GM21360 (cell line): ENCODE data around the gene MRPS6.

ENCODE experiments used
- ATAC-seq: cut with Tn5 transposase; IDR thresholded peaks from one replicate; pipeline ENCODE4 v1.9.1; 2021; ENCODE audit warnings: mild to moderate bottlenecking, moderate library complexity; ENCODE audit not compliant: unreplicated experiment

Gene MRPS6

DNA sequence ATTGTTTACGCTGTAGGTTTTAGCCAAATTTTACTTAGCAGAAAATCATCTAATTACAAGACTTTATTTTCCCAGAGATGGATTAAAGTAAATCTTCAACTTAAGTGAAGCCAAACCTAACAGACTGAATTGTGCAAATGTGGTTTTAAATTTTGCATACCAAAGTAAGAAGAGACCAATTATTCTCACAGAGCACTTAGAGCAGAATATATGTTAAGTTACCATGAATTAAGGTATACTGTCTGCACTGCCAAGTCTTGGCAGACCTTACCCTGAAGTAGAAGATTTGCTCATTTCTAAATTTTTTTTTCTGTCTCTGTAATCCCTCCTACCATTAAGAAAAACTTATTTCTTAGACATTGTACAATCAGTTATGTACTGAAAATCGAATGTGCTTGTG is 24.1 kb downstream of the MRPS6 start:
- ATAC-seq = no peak

DNA sequence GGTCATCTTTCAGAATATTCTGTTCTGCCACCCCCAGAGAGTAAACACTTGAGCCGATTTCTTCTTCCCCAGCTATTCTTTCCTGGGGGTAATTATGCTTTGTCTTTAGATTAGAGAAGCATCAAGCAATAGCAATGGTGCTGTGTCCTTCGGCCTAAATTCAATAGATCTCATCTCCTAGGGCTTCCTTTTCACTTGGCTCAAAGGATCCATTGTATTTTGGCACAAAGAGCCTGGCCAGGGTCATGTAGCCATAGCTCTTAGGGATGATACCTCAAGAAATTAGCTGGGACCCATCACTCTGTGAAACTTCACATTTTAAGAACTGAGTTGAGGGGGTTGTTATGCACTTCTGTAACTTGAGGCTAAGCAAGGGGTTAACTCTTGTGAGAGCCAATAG is 27.0 kb downstream of the MRPS6 start:
- no peak for ATAC-seq

DNA sequence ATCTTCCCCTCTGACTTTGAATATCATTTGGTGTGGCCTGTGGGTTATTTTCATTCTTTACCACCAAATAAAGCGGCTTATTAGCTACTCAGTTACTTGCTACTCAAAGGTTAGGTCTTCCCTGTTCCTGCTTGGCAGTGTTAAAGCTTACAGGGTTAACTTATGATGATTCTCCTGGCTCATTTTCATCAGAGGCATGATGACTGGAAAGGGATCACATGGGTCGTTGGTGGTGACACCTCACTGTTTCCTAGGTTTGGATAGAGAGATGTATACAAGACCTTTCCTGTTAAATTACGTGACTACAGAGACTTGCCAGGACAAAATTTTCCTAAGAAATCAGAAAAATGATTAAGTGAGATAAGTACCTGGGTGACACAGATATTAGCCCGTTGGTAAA is 27.4 kb downstream of the MRPS6 start:
- no peak for ATAC-seq

DNA sequence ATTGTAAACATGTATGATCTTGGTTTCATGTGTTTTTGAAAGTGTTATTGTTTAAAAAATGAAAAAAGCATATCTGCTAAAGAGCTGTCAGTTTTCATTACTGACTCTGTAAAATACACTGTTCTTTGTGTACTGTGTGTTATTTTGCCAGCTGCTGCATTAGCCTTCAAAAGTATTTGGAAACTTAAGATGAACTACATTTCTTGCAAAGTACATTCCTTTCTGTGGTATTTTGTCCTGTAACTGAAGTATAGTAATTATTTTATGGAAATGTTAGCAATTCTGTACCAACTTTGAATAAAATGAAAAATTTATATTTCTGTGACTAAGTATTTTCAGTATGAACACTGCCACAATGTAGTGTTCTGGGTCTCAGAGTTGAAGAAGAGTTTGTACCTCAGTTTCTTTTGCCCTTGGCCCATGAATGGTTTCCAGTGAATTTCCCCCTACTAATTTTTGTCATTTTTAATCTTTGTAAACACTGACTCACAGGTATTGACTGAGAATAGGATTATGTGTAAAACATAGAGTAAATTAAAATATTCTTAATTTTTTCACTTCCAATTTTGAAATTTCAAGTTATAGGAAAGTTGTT is 32.7 kb downstream of the MRPS6 start:
- no peak for ATAC-seq

- ATAC-seq = no peak
Measured at GRCh38 chr21:34107606-34108005, 34.2 kb downstream of the MRPS6 start.

DNA sequence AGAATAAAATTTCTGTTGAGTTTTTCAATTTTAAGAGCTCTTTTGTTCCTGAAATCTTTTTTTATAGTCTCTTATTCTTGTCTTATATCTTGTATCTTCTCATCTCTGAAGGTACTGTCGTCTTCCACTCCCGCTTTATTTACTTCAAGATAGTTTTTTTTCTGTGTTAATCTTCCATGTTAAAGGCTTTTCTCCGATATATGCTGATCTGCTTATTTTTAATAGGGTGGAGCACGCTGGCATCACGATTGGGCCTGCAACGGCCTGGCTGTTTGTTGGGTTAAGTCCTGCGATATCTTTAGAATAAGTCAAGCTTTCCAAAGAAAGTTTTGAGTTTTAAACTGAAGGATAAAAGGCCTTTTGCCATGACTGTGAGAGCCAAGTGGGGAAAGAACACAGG is 35.7 kb downstream of the MRPS6 start:
- no peak for ATAC-seq

GRCh38 chr21:34110594-34111202 is 37.3 kb downstream of the MRPS6 start:
- ATAC-seq = no peak

DNA sequence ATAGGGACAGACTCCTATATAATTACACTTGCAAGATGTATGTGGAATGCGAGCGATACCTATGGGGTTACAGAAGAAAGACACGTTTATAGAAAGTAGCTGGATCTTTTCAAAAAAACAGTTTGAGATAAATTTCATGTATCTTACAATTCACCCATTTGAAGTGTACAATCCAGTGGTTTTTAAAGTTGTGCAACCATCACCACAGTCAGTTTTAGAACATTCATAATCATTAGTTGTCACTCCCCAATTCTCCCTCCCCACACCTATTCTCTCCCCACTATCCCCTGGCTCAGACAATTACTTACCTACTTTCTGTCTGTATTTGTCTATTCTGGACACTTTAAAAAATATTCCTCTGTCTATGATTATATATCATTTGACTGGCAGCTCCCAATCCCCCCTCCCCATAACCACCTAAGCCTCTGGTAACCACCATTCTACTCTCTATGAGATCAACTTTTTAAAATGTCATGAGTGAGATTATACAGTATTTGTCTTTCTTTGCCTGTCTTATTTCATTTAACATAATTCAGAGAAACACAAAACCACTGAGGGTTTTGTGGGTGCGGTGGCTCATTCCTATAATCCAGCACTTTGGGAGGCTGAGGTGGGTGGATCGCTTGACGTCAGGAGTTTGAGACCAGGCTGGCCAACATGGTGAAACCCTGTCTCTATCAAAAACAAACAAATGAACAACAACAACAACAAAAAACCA is 39.1 kb downstream of the MRPS6 start:
- ATAC-seq = no peak

DNA sequence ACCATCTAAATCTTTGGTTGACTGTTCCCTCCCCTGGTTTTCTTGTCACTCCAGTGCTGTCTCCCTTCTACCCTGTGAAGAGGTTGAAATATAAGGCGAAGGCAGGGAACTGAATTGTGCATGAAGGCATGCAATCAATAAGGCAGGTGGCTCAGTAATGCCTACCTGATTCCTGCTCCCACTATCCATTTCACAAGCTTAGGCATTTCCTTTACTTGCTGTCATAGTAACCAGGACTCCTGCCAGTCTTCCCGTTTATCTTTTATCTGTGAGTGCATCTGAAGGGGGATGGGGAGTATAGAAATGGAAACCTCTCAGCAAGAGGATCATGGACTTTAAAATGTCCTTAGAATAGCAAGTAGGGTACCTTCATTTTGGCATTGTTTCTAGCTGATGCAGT is 40.5 kb downstream of the MRPS6 start:
- no peak for ATAC-seq

DNA sequence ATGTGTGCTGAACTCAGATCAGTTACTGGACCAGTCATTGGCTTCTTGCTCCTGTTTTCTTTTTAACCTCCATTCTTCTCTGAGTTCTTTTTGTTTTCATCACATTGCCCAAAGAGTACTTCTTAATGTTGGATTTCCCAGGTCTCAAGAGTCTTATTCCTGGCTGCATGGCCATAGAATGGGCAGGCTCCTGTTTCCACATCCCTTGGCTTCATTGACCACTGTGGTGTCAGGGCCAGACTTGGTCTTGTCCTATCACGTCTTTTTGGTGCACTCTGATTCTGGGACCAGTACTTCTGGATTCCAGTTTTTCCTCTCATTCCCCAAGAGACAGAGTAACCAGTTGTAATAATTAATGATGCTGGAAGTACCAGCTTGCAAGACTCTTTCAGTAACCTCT is 41.8 kb downstream of the MRPS6 start:
- no peak for ATAC-seq

DNA sequence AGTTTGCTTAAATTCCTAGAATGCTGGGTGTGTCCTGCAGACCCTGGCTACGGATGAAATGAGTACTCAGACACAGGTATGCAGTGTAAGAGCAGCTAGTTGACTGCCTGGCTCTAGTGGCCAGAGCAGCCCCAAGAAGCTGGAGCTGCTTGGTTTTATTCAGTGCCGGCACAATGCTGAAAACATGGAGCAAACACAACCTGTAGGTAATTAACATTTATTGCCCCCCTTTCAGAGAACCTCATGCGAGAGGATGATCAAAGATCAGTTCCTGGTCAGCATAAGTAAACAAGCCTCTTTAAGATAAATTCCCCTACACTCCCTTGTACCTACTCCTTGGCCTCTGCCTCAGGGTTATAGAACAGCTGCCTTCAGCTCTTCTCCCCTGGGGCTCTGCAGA is 43.2 kb downstream of the MRPS6 start:
- ATAC-seq = no peak

GRCh38 chr21:34120867-34121266 is 47.5 kb downstream of the MRPS6 start:
- ATAC-seq = no peak

DNA sequence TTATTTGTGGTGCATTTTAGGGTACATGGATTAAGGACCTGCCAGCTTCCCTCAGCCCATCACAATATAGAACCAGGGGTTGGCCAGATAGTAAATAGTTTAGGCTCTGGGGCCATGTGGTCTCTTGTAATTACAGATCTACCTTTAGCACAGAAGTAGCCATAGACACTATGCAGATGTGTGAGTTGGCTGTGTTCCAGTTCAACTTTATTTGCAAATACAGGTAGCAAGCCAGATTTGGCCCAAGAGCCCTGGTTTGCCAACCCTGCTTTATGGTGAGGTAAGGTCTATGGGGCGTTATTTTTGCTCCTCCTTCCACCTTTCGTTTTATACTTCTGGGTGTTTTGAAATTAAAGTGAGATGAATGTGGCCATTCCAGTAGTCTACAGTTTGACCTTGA is 48.7 kb downstream of the MRPS6 start:
- ATAC-seq = no peak

- ATAC-seq = no peak
Measured at GRCh38 chr21:34123609-34124008, 50.2 kb downstream of the MRPS6 start.

GRCh38 chr21:34126269-34126668 is 52.9 kb downstream of the MRPS6 start:
- ATAC-seq = no peak

- ATAC-seq = no peak
Measured at GRCh38 chr21:34126691-34127090, 53.3 kb downstream of the MRPS6 start.

- no peak for ATAC-seq
Measured at GRCh38 chr21:34128124-34128523, 54.7 kb downstream of the MRPS6 start.

DNA sequence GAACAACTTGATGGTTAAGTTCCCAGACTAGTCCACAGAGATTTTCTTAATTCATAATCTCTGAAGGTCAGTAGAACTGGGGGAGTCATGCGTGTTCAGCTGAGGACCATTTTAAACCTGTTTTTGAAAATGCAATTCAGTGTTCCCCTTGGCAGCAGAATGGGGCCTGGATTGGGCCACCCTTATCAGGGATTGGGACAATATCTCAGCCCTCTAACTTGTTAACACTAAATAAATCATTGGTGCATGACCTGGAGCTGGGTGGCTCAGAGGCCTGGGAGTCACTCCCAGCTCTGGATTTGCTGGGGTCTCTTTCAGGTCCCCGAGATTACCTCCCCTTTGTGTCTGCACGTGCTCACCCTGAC is 55.3 kb downstream of the MRPS6 start:
- no peak for ATAC-seq

- ATAC-seq = no peak
Measured at GRCh38 chr21:34129039-34129891, 55.9 kb downstream of the MRPS6 start.

DNA sequence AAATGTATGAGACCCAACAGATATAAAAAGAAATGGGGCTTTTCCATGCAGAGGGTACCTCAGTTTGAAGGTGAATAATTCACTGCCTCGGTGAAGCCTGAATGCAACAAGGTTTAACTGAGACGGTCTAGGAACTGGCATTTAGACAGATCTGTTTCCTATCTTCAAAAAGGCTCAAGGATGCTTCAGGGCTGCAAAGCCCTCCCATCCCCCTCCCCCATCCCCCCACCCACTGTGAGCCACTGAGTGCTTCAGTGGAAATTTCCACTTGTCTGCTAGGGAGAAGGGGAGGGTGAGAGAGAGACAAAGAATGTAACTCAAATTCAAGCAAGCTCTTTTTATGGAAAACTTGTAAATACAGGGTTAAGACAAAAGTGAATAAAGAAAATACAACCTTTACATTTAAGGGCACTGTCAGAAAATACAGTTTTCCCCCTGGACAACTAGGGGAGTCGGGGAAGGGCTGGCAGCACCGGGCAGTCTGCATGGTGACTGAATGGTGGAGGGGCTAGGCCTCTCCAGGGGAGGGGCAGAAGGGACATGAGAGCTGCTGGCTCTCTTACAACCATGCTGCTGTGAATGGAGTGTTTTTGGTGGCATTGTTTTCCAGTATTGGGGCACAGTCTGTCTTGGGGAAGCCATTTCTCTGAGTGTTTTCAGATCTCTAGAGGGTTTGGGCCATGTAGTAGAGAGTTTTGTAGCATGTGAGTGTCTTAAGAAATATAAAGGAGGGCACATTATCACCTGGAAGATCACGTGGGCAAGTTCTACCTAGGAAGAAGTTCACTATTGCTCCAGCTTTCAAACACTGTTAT is 56.7 kb downstream of the MRPS6 start:
- no peak for ATAC-seq

- ATAC-seq = no peak
Measured at GRCh38 chr21:34130716-34130985, 57.3 kb downstream of the MRPS6 start.
